Liver (tissue), 9 donors: ENCODE measurements around the gene GUCY2F. TPM values are rescaled to one million over a fixed set of nuclear protein-coding genes. Genes with fewer than 3 reads are reported as not detected.

Source experiments
- DNase-seq: peaks from one replicate; pipeline ENCODE4 v3.0.0-alpha.2; 2017; ENCODE audit warnings: low spot score
- H3K27ac ChIP-seq, 2 donors: one replicate each; pipeline ENCODE4 v1.7.0; 2013; ENCODE audit warnings: inconsistent platforms in 2 of 2, low read length in 2 of 2, control low read depth in 1 of 2, low read depth in 1 of 2, mild to moderate bottlenecking in 1 of 2
- H3K27me3 ChIP-seq, 4 donors: one replicate each; pipeline versions ENCODE4 v1.6.1 to v1.7.0; 2013; ENCODE audit warnings: low read length in 3 of 4, inconsistent platforms in 1 of 4, mild to moderate bottlenecking in 1 of 4, moderate library complexity in 1 of 4; ENCODE audit not compliant: control insufficient read depth in 4 of 4, insufficient read depth in 4 of 4
- H3K36me3 ChIP-seq, 4 donors: one replicate each; pipeline versions ENCODE4 v1.6.1 to v1.7.0; 2013; ENCODE audit warnings: low read length in 3 of 4, mild to moderate bottlenecking in 3 of 4, low read depth in 1 of 4, moderate library complexity in 1 of 4; ENCODE audit not compliant: control insufficient read depth in 4 of 4, insufficient read depth in 3 of 4
- H3K4me1 ChIP-seq, 4 donors: one replicate each; pipeline versions ENCODE4 v1.6.1 to v1.7.0; 2013; ENCODE audit warnings: low read length in 3 of 4, mild to moderate bottlenecking in 3 of 4, moderate library complexity in 1 of 4; ENCODE audit not compliant: control insufficient read depth in 4 of 4, insufficient read depth in 4 of 4
- H3K4me3 ChIP-seq, 3 donors: one replicate each; pipeline versions ENCODE4 v1.6.1 to v1.7.0; 2013; ENCODE audit warnings: low read length in 3 of 3, control low read depth in 1 of 3, low read depth in 1 of 3, mild to moderate bottlenecking in 1 of 3
- H3K9ac ChIP-seq, 2 donors: one replicate each; pipeline ENCODE4 v1.7.0; 2013; ENCODE audit warnings: low read length in 2 of 2, mild to moderate bottlenecking in 2 of 2, moderate library complexity in 2 of 2, control low read depth in 1 of 2, low read depth in 1 of 2
- H3K9me3 ChIP-seq, 4 donors: one replicate each; pipeline versions ENCODE4 v1.6.1 to v1.7.0; 2013; ENCODE audit warnings: low read length in 3 of 4; ENCODE audit not compliant: control insufficient read depth in 4 of 4
- ATF3 ChIP-seq: IDR thresholded peaks from 2 replicates; pipeline ENCODE4 v1.6.1; 2016; ENCODE audit warnings: antibody characterized with exemption
- CTCF ChIP-seq: fragments of 150-350 bp; IDR thresholded peaks from 2 replicates; pipeline ENCODE4 v1.5.1; 2017; ENCODE audit warnings: improper control_type of control experiment, low read depth, low read length; ENCODE audit not compliant: missing input control
- EGR1 ChIP-seq, 2 donors: IDR thresholded peaks; 2 replicates each; pipeline ENCODE4 v1.6.1; 2016 to 2018; ENCODE audit warnings: antibody characterized with exemption in 2 of 2, low read depth in 2 of 2
- FOXA1 ChIP-seq: IDR thresholded peaks from 2 replicates; pipeline ENCODE4 v1.6.1; 2016; ENCODE audit warnings: antibody characterized with exemption
- FOXA2 ChIP-seq: IDR thresholded peaks from 2 replicates; pipeline ENCODE4 v1.6.1; 2016; ENCODE audit warnings: antibody characterized with exemption
- GABPA ChIP-seq, 2 donors: IDR thresholded peaks in 1 of 2; conservative IDR thresholded peaks in 1 of 2; 2 replicates each; pipeline ENCODE4 v1.6.1; 2016; ENCODE audit warnings: antibody characterized with exemption in 2 of 2, mild to moderate bottlenecking in 1 of 2, moderate library complexity in 1 of 2
- HNF4A ChIP-seq, 2 donors: conservative IDR thresholded peaks; 2 replicates each; pipeline ENCODE4 v1.6.1; 2016; ENCODE audit warnings: antibody characterized with exemption in 2 of 2, mild to moderate bottlenecking in 2 of 2
- HNF4G ChIP-seq: IDR thresholded peaks from 2 replicates; pipeline ENCODE4 v1.6.1; 2016; ENCODE audit warnings: antibody characterized with exemption
- MAX ChIP-seq: IDR thresholded peaks from 2 replicates; pipeline ENCODE4 v1.6.1; 2016; ENCODE audit warnings: antibody characterized with exemption
- NR2F2 ChIP-seq: IDR thresholded peaks from 2 replicates; pipeline ENCODE4 v1.6.1; 2016; ENCODE audit warnings: antibody characterized with exemption
- RAD21 ChIP-seq, 2 donors: IDR thresholded peaks; 2 replicates each; pipeline ENCODE4 v1.6.1; 2016; ENCODE audit warnings: antibody characterized with exemption in 2 of 2, mild to moderate bottlenecking in 2 of 2
- REST ChIP-seq: IDR thresholded peaks from 2 replicates; pipeline ENCODE4 v1.6.1; 2016; ENCODE audit warnings: antibody characterized with exemption, mild to moderate bottlenecking
- RXRA ChIP-seq, 2 donors: IDR thresholded peaks; 2 replicates each; pipeline ENCODE4 v1.6.1; 2017 to 2018; ENCODE audit warnings: antibody characterized with exemption in 2 of 2, mild to moderate bottlenecking in 1 of 2
- SP1 ChIP-seq: IDR thresholded peaks from 2 replicates; pipeline ENCODE4 v1.6.1; 2018; ENCODE audit warnings: antibody characterized with exemption, mild to moderate bottlenecking
- TAF1 ChIP-seq: conservative IDR thresholded peaks from 2 replicates; pipeline ENCODE4 v1.6.1; 2016; ENCODE audit warnings: antibody characterized with exemption, mild to moderate bottlenecking
- YY1 ChIP-seq: IDR thresholded peaks from 2 replicates; pipeline ENCODE4 v1.6.1; 2016; ENCODE audit warnings: antibody characterized with exemption, mild to moderate bottlenecking
- WGBS: extraction: QIAGEN DNeasy Blood & Tissue Kit; methylation state at CpG from one replicate; pipeline ENCODE4 v1.1.7; 2013; 5-methylcytosine and 5-hydroxymethylcytosine counted together
- polyA plus RNA-seq, 2 donors: library from polyadenylated mRNA; stranded (reverse) in 1 of 2; unstranded in 1 of 2; fragments of 200-250 nt in 1 of 2; fragments of >200 nt in 1 of 2; fragmentation: Nextera tagmentation in 1 of 2; extraction: Ambion mirVana in 1 of 2; gene quantifications; one replicate each; pipeline versions ENCODE4 v1.2.1 to v1.2.3, GENCODE V29; 2013 to 2015
- total RNA-seq, 2 donors: library from RNA; depleted of rRNA; stranded (reverse); fragments of >200 nt; gene quantifications; one replicate each; pipeline ENCODE4 v1.2.3, GENCODE V29; 2014
- TF ChIP-seq, protein P1 (sequence below): IDR thresholded peaks from 2 replicates; pipeline ENCODE4 v1.6.1; 2016; ENCODE audit warnings: antibody characterized with exemption
- donor health status: healthy.
- donor health status: healthy.
- donor health status: healthy.
- donor health status: healthy.
- donor health status: healthy.

The GUCY2F gene
- total and polyA plus RNA-seq, 4 donors = under 0.01 TPM; not detected in 2

- H3K27me3 ChIP-seq = peaks cover 0 to 6% (median 0%) of the 10 kb centered on the region in 4 donors
- H3K9me3 ChIP-seq = no peaks in the 10 kb centered on the region
- no peak overlapping the region for H3K4me3 ChIP-seq
- no peak overlapping the region for H3K27ac ChIP-seq
- TF ChIP-seq SP1 (no peak), REST (no peak), NR2F2 (no peak), CTCF (no peak), GABPA (IDR thresholded peaks at IDR 0.05 in 1 of 2, conservative IDR thresholded peaks at IDR 0.05 in 1 of 2) (no peak), YY1 (no peak), ATF3 (no peak), RAD21 (IDR thresholded peaks at IDR 0.05) (no peak), FOXA2 (no peak), FOXA1 (no peak), HNF4A (conservative IDR thresholded peaks at IDR 0.05) (no peak), TAF1 (no peak), EGR1 (IDR thresholded peaks at IDR 0.05; ENCODE audit: low read depth in 2 of 2) (no peak), RXRA (IDR thresholded peaks at IDR 0.05) (no peak), HNF4G (no peak), MAX (no peak)
- TF ChIP-seq, protein P1, sequence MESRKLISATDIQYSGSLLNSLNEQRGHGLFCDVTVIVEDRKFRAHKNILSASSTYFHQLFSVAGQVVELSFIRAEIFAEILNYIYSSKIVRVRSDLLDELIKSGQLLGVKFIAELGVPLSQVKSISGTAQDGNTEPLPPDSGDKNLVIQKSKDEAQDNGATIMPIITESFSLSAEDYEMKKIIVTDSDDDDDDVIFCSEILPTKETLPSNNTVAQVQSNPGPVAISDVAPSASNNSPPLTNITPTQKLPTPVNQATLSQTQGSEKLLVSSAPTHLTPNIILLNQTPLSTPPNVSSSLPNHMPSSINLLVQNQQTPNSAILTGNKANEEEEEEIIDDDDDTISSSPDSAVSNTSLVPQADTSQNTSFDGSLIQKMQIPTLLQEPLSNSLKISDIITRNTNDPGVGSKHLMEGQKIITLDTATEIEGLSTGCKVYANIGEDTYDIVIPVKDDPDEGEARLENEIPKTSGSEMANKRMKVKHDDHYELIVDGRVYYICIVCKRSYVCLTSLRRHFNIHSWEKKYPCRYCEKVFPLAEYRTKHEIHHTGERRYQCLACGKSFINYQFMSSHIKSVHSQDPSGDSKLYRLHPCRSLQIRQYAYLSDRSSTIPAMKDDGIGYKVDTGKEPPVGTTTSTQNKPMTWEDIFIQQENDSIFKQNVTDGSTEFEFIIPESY = no peak
- WGBS = 17% methylated on average over 1 of the region's 1 CpG
- H3K4me1 ChIP-seq = no peaks in the 10 kb centered on the region
- no peaks in the 10 kb centered on the region for H3K36me3 ChIP-seq
- H3K9ac ChIP-seq = no peak overlapping the region
- no peak for DNase-seq
These were observed 88.0 kb downstream of the GUCY2F start for GRCh38 chrX:109393859-109394258.

DNA sequence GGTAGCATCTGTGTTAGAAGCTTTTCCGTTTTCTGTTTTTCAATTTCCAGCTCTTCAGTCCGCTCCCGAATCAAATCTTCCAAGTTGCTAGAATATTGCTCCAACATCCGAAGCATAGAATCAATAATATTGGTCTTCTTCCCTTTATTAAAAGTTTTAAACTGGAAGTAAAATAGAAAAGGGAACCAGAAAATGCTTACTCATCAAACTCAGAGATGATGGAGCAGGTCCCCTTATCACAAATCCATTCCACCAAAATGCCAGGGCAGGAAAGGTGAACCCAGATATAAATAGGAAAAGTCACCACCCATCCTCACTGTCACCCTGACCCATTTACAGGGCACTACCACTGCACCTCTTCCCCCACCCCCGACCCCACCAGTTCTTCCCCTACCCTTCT lies 89.0 kb downstream of the GUCY2F start:
- DNase-seq = no peak
- no peaks in the 10 kb centered on the region for H3K36me3 ChIP-seq
- H3K4me1 ChIP-seq = no peaks in the 10 kb centered on the region
- no peak overlapping the region for H3K4me3 ChIP-seq
- H3K27me3 ChIP-seq = peaks cover 0 to 6% (median 0%) of the 10 kb centered on the region in 4 donors
- H3K9me3 ChIP-seq = no peaks in the 10 kb centered on the region
- H3K9ac ChIP-seq = no peak overlapping the region
- no peak overlapping the region for H3K27ac ChIP-seq
- WGBS = 84% methylated on average over 5 of the region's 5 CpGs
- TF ChIP-seq, protein P1 = no peak
- TF ChIP-seq NR2F2 (no peak), FOXA2 (no peak), CTCF (no peak), MAX (no peak)
